ENCODE results near the gene RBM47.
"Not testable (repeated sequence)": the region's sequence is repeated elsewhere in the genome, so short reads cannot be mapped to it uniquely, and the experiment has no call there.

The RBM47 gene

GRCh38 chr4:40437741-40438383, 191.8 kb downstream of the RBM47 start:
- DNase-seq, result no peak

DNA sequence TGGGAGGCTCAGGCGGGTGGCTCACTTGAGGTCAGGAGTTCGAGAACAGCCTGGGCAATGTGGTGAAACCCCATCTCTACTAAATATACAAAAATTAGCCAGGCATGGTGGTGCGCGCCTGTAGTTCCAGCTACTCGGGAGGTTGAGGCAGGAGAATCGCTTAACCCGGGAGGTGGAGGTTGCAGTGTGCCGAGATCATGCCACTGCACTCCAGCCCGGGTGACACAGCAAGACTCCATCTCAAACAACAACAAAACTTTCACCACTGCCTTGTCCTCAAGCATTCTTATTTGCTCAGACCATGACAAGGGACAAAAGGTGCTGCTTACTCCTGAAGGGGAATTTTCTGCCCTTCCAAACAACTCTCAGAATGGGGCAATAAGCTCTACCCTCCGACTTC, 194.4 kb downstream of the RBM47 start:
- not testable (repeated sequence) for DNase-seq

- DNase-seq, result no peak
Measured at GRCh38 chr4:40434126-40434687, 195.5 kb downstream of the RBM47 start.

DNA sequence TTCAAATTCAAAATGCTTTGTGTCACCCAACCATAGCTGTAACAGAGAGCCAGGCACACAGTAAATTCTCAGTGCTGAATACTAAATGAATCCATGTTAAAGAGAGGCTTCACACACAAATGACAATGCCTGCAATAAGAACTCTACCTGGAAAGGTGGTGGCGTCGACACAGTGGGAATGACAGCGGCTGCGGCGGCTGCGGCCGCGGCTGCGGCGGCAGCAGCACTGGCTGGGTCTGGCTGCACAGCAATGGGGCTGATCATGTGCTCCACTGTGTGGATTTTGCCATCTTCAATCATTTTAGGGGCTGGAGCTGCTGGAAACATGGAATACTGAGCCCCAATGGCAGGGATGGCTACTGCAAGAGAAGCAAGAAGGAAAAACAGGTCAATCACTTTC, 197.2 kb downstream of the RBM47 start:
- DNase-seq, result no peak

GRCh38 chr4:40427871-40428270, 201.8 kb downstream of the RBM47 start:
- DNase-seq, result not testable (repeated sequence)

DNA sequence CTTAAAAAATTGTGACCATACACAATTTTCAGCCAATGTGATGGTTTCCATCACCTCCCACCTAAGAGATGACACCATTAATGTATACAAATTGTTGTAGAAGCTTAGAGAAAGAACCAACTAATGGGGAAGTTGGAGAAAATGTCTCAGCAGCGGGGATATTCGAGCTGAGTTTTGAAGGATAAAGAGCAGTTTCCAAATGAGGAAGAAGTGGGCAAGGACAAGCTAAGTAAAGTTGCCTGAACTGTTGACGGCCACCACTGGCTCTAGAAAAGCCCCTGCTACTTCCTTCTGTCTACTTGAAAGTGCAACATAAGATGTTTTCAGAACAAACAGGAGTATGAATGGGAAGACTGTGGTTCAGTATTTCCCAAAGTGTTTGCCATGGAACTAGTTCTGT, 202.5 kb downstream of the RBM47 start:
- no peak for DNase-seq

- no peak for DNase-seq
Measured at GRCh38 chr4:40425799-40426574, 203.7 kb downstream of the RBM47 start.

GRCh38 chr4:40423735-40424134, 205.9 kb downstream of the RBM47 start:
- no peak for DNase-seq

DNA sequence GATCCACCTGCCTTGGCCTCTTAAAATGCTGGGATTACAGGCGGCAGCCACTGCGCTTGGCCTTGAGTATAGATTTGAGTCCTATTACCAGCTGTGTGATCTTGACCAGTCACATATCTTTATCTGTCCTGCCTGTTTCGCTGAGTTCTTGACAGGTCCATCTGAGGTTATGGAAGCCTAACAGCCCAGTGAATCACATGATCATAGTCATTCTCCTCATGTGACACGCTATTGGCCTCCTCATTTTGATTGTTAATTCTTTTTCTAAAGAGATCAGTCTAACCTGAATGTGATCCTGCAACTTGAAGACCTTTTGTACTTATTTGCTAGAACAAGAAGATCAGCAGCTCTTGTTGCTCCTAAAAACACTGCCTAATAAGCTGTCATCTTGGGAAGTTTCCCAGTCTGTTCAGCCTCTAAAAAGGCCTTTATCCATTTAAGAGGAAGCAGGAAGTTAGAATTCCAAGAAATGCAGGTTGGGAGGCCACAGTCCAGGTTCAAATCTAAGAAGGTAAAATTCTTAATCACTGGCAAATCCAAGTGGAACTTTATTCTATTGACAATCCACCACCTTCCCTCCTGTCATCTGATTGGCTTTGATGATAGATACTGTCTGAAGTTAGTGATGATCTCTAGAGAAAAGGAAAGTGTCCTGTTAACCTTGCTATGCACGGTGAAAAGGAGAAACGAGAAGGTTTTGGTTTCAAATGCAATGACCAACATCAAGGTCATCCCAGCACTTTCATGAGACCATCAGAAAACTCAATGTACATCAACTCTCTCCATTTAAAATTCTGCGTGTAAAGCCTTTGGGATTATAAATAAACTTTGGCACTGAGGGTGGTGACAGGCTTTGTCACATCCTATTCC, 207.6 kb downstream of the RBM47 start:
- DNase-seq, result no peak

DNA sequence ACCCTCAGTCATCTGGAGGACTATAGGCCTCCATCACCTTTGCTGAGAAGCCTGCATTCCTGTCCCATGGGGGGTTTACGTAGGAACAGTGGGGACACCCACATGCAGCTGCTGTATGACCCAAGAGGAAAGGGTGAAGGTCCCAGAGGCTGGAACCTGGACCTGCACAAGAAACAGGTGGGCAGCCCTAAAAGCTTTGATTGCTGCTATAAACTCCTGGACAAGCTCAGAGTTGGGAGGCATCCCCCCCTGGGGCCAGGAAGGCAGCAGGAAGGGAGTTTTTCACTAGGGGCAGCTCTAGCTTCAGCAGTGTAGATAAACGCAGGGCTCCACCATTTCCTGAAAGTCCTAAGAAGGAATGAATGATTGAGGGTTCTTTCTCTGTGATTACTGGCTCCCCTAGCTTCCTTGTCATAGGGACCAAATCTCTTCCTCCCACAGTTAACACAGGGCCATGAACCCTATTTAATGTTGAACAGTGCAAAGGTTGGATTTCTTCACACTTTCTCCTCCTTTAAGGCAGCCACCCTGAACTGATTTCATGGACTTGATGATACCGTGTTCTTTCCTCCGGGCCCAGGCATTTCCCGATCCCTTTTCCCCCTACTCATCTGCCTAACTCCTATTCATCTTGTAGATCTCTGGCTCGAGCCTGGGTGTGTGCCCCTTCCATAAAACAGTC, 210.3 kb downstream of the RBM47 start:
- DNase-seq, result no peak

- DNase-seq, result no peak
Measured at GRCh38 chr4:40418430-40419230, 211.0 kb downstream of the RBM47 start.

- no peak for DNase-seq
Measured at GRCh38 chr4:40417941-40418340, 211.7 kb downstream of the RBM47 start.

- DNase-seq, result no peak
Measured at GRCh38 chr4:40414673-40415072, 215.0 kb downstream of the RBM47 start.

- DNase-seq, result no peak
Measured at GRCh38 chr4:40412866-40413795, 216.5 kb downstream of the RBM47 start.

GRCh38 chr4:40412388-40412787, 217.3 kb downstream of the RBM47 start:
- no peak for DNase-seq

DNA sequence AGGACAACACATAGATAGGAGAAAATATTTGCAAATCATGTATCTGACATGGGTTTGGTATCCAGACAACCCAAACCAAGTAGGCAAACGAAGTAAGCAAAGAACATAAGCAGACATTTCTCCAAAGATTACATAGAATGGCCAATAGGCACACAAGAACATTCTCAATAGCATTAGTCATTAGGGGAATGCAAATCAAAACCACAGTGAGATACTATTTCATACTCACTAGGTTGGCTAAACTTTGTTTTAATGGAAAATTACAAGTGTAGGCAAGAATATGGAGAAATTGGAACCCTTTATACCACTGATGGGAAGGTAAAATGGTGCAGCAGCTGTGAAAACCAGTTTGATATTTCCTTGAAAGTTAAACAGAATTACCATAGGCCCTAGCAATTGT, 219.8 kb downstream of the RBM47 start:
- DNase-seq, result no peak

GRCh38 chr4:40407468-40407867, 222.2 kb downstream of the RBM47 start:
- DNase-seq, result not testable (repeated sequence)

- DNase-seq, result no peak
Measured at GRCh38 chr4:40406340-40406739, 223.3 kb downstream of the RBM47 start.

GRCh38 chr4:40405193-40405592, 224.5 kb downstream of the RBM47 start:
- DNase-seq, result no peak

DNA sequence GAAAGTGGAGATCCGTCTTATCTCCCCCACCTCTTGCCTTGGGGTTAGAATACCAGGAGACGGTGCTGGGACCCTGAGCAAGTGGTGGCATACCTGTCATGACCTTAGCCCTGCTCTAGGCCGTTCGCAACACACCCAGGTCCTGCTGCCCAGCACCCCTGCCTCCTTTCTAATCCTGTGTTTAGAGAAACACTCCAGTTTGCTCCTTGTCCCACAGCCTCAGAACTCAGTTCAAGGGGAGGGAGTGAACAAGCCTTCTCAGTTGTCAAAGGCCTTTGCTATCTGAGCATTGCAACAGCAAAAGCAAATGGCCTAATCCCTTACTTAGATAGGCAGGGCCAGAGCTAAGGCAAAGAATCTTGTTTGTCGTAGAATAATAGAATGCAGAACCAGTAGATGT, 226.6 kb downstream of the RBM47 start:
- no peak for DNase-seq

GRCh38 chr4:40402556-40402955, 227.1 kb downstream of the RBM47 start:
- no peak for DNase-seq
